Mesothelial cell of epicardium (in vitro differentiated cells): ENCODE results near the gene KIAA0825. TPM values are rescaled to one million over a fixed set of nuclear protein-coding genes. Genes with fewer than 3 reads are reported as not detected.

Experiments
- DNase-seq, 2 experiments: peaks; one replicate each; pipeline ENCODE4 v3.0.0; 2021; ENCODE audit warnings: low spot score in 2 of 2; ENCODE audit not compliant: unreplicated experiment in 2 of 2
- H3K27ac Mint-ChIP-seq: 2 replicates; pipeline ENCODE4 v1.8.0; 2021; ENCODE audit warnings: mixed read lengths
- H3K27me3 Mint-ChIP-seq: 2 replicates; pipeline ENCODE4 v1.8.0; 2021; ENCODE audit warnings: low read depth, mixed read lengths
- H3K36me3 Mint-ChIP-seq: 2 replicates; pipeline ENCODE4 v1.8.0; 2021; ENCODE audit warnings: mixed read lengths
- H3K4me1 Mint-ChIP-seq: 2 replicates; pipeline ENCODE4 v1.8.0; 2021; ENCODE audit warnings: mixed read lengths
- H3K4me3 Mint-ChIP-seq: 2 replicates; pipeline ENCODE4 v1.8.0; 2021; ENCODE audit warnings: mild to moderate bottlenecking, moderate library complexity, mixed read lengths
- H3K9me3 Mint-ChIP-seq: 2 replicates; pipeline ENCODE4 v1.8.0; 2021; ENCODE audit warnings: mixed read lengths
- CTCF ChIP-seq: fragments of 200-600 bp; sonication (generic); IDR thresholded peaks from one replicate; pipeline ENCODE4 v1.5.0; 2021; ENCODE audit warnings: antibody characterized with exemption; ENCODE audit not compliant: unreplicated experiment
- total RNA-seq: library from RNA; stranded (reverse); gene quantifications from 3 replicates; pipeline ENCODE4 v1.2.1, GENCODE V29; 2021

The KIAA0825 gene
- total RNA-seq, 1 donor from 2014 or later: 5.4 TPM

GRCh38 chr5:94240596-94240992 lies 377.8 kb downstream of the KIAA0825 start:
- no peak overlapping the region for H3K27ac Mint-ChIP-seq
- H3K4me3 Mint-ChIP-seq: no peak overlapping the region
- H3K36me3 Mint-ChIP-seq: peaks cover 6% of the 10 kb centered on the region
- DNase-seq: no peak
- TF ChIP-seq CTCF: no peak
- H3K4me1 Mint-ChIP-seq: peaks cover 28% of the 10 kb centered on the region
- H3K9me3 Mint-ChIP-seq: peaks cover 8% of the 10 kb centered on the region
- no peaks in the 10 kb centered on the region for H3K27me3 Mint-ChIP-seq

- Mint-ChIP-seq H3K27me3 (no peaks in the 10 kb centered on the region), H3K27ac (no peak overlapping the region), H3K4me1 (peaks cover 28% of the 10 kb centered on the region), H3K4me3 (no peak overlapping the region), H3K9me3 (peaks cover 12% of the 10 kb centered on the region), H3K36me3 (peaks cover 6% of the 10 kb centered on the region)
- no peak for TF ChIP-seq CTCF
- DNase-seq: no peak
Observed at GRCh38 chr5:94240134-94240533, 378.3 kb downstream of the KIAA0825 start.

GRCh38 chr5:94239266-94239665 lies 379.1 kb downstream of the KIAA0825 start:
- DNase-seq: no peak
- TF ChIP-seq CTCF: no peak
- H3K9me3 Mint-ChIP-seq: peaks cover 20% of the 10 kb centered on the region
- no peak overlapping the region for H3K27ac Mint-ChIP-seq
- no peak overlapping the region for H3K4me3 Mint-ChIP-seq
- H3K36me3 Mint-ChIP-seq: peaks cover 11% of the 10 kb centered on the region
- no peaks in the 10 kb centered on the region for H3K27me3 Mint-ChIP-seq
- peaks cover 28% of the 10 kb centered on the region for H3K4me1 Mint-ChIP-seq

GRCh38 chr5:94234987-94235386 lies 383.4 kb downstream of the KIAA0825 start:
- Mint-ChIP-seq H3K27ac (no peak overlapping the region), H3K4me3 (no peak overlapping the region), H3K9me3 (peaks cover 24% of the 10 kb centered on the region), H3K36me3 (peaks cover 13% of the 10 kb centered on the region), H3K4me1 (peaks cover 9% of the 10 kb centered on the region), H3K27me3 (no peaks in the 10 kb centered on the region)
- no peak for TF ChIP-seq CTCF
- DNase-seq: no peak

- H3K4me3 Mint-ChIP-seq: no peak overlapping the region
- H3K27ac Mint-ChIP-seq: no peak overlapping the region
- H3K4me1 Mint-ChIP-seq: no peaks in the 10 kb centered on the region
- H3K36me3 Mint-ChIP-seq: peaks cover 2% of the 10 kb centered on the region
- DNase-seq: no peak
- no peaks in the 10 kb centered on the region for H3K27me3 Mint-ChIP-seq
- H3K9me3 Mint-ChIP-seq: peaks cover 9% of the 10 kb centered on the region
- TF ChIP-seq CTCF: no peak
Observed at GRCh38 chr5:94228791-94229190, 389.6 kb downstream of the KIAA0825 start.

GRCh38 chr5:94223235-94223634 lies 395.2 kb downstream of the KIAA0825 start:
- Mint-ChIP-seq H3K27me3 (no peaks in the 10 kb centered on the region), H3K4me3 (no peak overlapping the region), H3K27ac (no peak overlapping the region), H3K4me1 (peaks cover 2% of the 10 kb centered on the region), H3K9me3 (peaks cover 5% of the 10 kb centered on the region), H3K36me3 (no peaks in the 10 kb centered on the region)
- no peak for TF ChIP-seq CTCF
- no peak for DNase-seq
